Adrenal gland (tissue), 5 donors: Measurements from ENCODE around the gene COL17A1.

ENCODE experiments used
- CTCF ChIP-seq, 6 experiments: fragments of 450-650 bp in 4 of 6; fragments of 200-600 bp in 2 of 6; sonication (generic) in 1 of 6; IDR thresholded peaks; 1 replicate in 5 of 6; 2 replicates in 1 of 6; pipeline versions ENCODE4 v1.5.1 to v1.8.0; 2016 to 2021; ENCODE audit warnings: antibody characterized with exemption in 6 of 6, mild to moderate bottlenecking in 2 of 6, moderate library complexity in 1 of 6
- POLR2A ChIP-seq, 2 donors: fragments of 450-650 bp; IDR thresholded peaks; one replicate each; pipeline ENCODE4 v1.6.1; 2017; ENCODE audit warnings: antibody characterized with exemption in 2 of 2, mild to moderate bottlenecking in 2 of 2, moderate library complexity in 1 of 2
- donor health status: DM: no; HTN: no; CAD: no.

- TF ChIP-seq CTCF (IDR thresholded peaks at IDR 0.05) (no peak), POLR2A (IDR thresholded peaks at IDR 0.05) (no peak)
Observed at GRCh38 chr10:103985726-103986125, 100.0 kb downstream of the COL17A1 start.
